HG02943 (cell line): ENCODE measurements around the gene UVRAG.
A peak's percentile ranks its signal among the peaks of the same experiment; 100 is the strongest.
"Not testable (repeated sequence)": the region's sequence is repeated elsewhere in the genome, so short reads cannot be mapped to it uniquely, and the experiment has no call there.

ENCODE experiments used
- ATAC-seq: cut with Tn5 transposase; IDR thresholded peaks from one replicate; pipeline ENCODE4 v1.9.1; 2021; ENCODE audit warnings: mild to moderate bottlenecking, low read depth, moderate library complexity; ENCODE audit not compliant: unreplicated experiment

The UVRAG gene

DNA sequence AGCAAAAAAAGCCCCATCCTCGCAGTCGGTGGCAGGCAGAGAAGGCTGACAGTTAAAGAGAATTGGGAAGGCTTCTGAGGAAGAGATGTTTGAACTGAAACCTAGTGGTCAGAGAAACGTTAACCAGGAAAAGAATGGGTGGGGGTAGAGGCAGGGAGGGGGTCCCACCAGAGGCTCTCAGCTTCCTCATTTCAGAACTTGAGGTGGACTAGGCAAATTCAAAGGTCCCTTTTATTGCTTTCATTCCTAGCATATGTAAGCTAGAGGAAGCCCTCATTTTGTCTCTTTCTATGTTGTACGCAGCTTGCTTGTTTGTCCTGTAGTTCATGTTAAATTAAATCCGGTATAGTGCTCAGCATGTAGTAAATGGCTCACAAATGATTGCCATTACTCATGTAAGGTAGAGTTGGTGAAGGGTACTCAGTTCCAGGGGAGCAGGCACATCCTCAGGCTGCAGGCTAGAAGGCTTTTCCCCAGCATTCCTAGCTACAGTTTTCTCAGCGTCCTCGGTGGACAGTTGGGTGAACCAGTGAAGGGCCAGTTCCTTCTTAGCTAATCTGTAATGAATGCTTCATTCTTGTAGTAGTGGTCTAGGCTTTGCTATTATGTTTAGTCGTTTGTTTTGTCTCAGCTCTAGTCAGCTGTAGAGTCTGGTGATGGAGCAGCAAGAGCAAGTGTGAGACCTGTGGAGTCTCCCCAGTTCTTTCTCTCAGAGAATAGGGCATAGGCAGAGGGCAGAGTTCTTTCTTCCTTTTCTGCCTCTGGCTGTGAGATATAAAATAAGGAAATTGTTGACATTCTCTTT, 58.6 kb downstream of the UVRAG start:
- ATAC-seq = peak; percentile 77

DNA sequence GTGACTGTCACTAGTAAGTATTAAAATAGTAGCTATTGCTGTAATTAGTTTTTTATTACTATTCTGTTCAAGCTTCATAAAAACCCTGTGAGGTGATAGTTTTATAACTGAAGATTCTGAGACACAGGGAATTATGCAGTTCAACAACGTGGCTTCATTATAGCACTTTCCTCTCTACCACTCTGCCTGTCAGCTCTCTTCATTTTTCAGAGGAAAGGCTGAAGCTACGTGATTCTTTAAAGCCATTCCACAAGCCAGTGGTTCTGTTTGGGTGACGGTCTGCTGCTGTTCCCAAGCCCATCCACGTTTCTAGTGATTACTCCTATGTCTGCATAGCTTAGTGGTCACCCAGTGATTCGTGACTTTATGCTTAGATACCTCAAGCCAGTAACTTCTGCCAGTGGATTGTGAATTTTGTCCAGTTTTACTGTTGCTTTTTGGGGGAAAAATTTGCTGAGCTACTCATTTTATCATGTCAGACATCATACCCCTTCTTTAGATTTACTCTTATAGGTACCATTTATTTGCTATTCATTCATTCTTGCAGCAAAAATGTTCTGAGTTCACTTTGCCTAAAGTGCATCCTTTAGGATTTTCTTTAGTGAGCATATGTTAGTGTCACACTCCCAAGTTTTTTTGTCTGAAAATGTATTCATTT, 59.8 kb downstream of the UVRAG start:
- ATAC-seq = no peak

DNA sequence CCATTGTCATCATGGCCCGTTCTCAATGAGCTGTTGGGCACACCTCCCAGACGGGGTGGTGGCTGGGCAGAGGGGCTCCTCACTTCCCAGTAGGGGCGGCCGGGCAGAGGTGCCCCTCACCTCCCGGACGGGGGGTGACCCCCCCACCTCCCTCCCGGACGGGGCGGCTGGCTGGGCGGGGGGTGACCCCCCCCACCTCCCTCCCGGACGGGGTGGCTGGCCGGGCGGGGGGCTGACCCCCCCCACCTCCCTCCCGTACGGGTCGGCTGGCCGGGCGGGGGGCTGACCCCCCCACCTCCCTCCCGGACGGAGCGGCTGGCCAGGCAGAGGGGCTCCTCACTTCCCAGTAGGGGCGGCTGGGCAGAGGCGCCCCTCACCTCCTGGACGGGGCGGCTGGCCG, 62.3 kb downstream of the UVRAG start:
- not testable (repeated sequence) for ATAC-seq

DNA sequence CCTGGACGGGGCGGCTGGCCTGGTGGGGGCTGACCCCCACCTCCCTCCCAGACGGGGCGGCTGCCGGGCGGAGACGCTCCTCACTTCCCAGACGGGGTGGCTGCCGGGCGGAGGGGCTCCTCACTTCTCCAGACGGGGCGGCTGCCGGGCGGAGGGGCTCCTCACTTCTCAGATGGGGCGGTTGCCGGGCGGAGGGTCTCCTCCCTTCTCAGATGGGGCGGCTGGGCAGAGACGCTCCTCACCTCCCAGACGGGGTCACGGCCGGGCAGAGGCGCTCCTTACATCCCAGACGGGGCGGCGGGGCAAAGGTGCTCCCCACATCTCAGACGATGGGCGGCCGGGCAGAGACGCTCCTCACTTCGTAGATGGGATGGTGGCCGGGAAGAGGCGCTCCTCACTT, 62.9 kb downstream of the UVRAG start:
- not testable (repeated sequence) for ATAC-seq

DNA sequence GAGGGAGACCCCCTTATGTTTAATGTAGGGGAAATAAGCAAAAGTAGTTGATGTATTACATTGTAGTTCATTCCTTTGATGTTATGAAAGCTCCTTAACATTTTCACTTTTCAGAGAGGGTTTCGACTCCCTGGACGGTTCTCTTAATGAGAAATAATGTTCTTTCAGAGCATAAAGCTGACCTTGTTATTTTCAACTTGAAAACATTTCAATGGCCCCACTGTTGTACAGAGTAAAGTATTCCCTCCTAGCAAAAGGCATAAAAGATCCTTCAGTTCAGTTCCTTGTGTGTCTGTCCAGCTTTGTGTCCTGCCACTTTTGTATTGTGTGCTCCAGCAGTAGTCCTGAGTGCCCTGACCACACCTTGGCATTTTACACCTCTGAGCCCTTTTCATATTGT, 63.9 kb downstream of the UVRAG start:
- ATAC-seq = no peak

DNA sequence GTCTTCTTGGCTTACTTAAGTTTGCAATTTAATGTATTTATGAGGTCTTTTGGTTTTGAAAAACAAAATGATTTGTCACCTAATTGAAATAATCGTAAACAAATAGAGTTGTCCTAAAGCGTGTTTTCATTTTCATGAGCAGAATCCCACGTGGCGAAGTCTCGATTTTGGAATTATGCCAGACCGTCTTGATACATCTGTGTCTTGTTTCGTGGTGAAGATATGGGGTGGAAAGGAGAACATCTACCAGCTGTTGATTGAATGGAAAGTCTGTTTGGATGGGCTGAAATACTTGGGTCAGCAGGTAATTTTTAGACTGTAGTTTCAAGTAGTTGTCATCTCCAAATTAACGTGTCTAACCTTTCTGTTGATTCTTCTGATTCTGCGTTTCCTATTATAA, 64.7 kb downstream of the UVRAG start:
- ATAC-seq = no peak

DNA sequence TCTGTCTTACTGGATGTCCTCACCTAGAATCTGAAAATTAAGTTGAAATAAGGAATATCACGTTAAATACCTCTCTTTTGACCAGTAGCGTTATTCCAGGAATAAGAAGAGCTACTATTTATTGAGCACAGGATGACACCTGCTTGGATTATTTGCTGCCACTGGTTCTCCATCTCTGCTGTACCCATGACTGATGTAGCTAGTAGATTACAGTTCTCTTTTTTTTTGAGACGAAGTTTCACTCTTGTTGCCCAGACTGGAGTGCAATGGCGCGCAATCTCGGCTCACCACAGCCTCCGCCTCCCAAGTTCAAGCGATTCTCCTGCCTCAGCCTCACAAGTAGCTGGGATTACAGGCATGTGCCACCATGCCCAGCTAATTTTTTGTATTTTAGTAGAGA, 65.3 kb downstream of the UVRAG start:
- ATAC-seq = not testable (repeated sequence)

DNA sequence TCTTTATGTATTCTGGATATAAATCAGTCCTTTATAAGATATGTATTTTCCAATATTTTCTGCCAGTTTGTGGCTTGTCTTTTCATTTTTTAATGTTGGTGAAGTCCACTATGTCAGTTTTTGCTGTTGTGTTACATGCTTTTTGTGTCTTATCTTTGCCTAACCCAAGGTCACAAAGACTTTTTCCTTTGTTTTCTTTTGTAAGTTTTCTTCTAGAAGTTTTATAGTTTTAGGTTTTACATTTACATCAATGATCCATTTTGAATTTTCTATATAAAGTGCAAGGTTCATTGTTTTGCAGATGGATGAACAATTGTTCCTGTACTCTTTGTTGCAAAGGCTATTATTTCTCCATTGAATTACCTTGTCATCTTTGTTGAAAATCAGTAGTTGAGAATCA, 69.3 kb downstream of the UVRAG start:
- ATAC-seq = no peak

DNA sequence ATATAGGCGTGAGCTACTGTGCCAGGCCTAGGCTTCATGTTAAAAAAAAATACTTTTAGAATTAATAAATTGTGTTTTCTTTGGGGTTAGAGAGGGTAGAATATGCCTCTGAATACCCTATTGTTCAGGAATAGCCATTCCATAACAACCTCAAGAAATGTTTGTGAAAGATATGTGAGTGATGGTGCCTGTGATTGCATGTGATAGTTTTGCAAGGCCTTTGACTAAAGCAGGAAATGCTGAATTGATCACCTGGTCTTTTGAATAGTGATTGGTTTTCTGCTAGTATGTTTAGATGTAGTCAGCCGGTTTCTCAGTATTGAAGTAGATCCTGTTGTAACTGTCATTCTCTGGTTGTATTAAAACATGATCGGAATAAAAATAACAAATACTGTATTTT, 73.4 kb downstream of the UVRAG start:
- no peak for ATAC-seq

DNA sequence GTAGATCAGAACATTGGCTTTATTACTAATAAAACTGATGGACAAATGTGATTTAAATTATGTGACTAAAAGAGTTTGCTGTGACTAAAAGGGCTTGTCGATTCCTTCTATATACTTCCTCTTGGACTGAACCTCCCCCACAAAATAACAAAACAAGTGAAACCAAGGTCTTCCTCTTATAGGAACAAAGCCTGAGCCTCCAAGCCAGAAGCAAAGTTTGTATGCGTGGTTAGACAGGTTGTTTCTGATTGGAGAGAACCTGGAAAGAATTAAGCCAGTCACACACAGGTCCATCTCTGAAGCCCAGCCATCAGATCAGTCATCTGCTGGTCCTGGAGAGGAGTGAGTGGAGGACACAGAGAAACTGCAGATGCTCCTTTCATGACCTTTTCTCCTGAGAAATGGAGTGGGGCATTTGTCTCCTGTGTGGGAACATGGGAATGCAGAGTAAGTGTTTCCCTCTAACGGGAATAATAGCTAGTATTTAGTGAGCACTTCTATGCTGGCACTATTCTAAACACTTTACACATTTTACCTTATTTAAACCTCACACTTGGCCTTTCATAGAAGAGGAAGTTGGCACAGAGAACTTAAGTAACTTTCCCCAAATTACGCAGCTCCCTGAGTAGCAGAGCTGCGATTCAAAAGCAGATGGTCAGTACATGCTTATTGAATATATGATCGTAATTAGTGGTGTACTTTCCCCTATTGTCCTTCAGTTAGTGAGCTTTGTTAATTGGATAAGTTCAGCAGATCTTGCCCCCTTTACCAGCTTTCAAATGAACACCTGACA, 77.1 kb downstream of the UVRAG start:
- ATAC-seq = no peak

DNA sequence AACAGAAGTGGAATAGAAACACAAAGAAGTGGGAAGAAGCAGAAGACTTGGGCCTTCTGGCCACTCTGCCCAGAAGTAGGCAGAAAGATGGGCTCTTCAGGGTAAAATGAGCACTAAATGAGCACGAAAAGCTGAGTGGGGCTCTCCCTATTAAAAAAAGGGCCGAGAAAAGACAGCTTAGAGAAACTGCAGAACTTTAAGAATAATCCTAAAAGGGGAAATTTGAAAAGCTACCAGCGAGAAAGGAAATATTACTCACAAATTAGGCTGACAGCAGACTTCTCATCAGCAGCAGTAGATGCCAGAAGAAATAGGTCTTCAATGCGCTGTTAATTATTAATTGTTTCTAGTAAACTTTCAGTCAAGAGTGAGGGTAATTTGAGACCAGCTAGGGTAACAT, 78.2 kb downstream of the UVRAG start:
- no peak for ATAC-seq

DNA sequence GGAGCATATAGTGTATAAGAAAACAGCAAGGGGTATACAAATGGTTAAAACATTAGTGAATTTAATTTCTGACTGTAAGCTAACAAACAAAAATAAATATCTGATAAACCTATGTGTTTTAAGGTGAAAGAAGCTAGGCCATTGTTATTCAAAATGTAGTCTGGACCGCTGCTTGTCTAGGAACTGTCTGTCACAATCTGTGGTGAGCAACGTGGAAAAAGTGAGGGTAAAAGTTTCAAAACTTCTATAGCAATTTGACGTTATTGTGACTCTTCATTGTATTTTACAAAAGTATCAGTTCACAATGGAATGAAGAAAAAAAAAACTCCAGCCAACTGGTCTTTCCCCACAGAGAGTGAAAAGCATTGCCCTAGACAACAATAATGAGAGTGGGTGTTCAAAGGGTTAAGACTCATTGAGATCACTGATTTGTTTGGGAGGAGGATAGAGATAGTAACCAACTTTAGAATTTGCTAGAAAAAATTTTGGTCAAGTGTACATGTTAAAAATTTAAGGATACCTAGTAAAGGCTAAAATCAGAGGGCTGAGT, 79.1 kb downstream of the UVRAG start:
- ATAC-seq = no peak

DNA sequence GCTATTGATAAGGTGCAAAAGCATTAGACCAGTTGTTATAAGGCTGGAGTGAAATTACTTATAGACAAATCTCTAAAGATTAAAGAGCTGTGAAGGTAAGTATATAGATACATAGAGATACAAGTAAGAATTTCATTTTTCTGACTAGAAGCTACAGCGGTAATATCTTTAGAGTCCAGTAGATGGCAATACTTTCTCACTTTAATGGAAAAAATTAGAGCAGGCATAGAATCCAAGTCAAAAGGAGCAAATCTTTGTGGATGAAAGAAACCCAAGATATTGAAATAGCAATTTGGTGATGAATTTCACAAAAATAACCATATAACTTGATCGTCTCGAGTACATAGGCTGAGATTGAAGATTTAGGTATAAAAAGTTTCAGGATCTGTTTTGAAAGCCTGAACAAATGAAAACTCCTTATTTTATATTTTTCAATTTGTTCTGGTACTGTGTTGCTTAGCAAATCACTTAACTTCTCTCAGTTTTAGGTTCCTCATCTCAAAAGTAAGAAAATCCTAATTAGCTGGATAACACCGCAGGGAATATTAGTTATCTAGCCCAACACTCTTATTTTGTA, 81.9 kb downstream of the UVRAG start:
- ATAC-seq = no peak

DNA sequence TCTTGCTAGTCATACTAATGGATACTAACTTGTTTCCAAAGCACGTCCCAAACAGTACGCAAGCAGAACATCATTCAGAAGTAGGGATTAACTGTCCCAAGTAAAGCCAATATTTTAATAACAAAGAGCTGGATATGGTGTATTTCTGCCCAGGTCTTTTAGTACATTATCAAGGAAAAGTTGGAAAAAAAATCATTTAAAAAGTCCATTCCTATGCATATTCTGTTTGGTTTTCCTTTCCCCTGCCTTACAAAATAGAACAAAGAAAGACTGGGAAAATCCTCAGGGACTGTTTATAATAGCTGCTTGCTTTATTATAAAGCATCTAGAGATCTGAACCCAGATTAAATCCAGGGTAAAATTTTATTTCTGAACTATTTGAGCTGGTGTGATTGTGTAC, 83.9 kb downstream of the UVRAG start:
- ATAC-seq = no peak

DNA sequence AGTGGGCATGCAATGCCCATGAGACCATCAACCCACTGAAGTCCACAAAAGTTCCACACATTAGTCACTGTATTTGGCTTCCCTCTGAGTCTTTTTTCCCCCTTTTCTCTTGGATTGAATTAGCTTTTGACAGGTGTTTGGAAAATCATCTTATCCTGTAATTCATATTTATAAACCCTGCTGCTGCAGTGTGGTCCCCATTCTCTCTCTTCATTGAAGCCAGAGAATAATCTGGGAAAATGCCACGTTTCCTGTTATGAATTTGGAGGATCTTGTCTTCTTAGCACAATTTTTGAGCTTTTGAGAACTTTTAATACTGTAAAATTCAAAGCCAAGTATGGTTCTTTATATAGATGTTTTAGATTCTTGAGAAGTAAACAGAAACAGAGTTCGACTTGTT, 84.8 kb downstream of the UVRAG start:
- ATAC-seq = no peak

DNA sequence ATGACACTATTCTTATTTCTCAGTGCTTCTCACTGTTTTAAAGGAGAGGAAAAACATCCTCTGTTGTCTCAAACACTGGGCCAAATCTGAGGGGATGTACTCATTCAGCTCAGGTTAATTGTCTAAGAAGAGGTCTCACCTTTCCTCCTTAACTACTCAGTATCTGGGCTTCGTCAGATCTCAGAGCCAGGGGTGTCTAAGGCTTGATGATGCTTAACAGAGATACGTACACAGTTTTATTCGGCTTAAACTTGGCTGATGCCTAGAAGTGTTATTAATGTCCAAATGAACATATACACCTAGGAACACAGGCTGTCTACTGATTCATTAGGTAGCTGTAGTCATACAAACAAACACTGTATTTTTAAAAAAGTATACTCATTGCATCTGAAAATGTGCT, 85.8 kb downstream of the UVRAG start:
- no peak for ATAC-seq

DNA sequence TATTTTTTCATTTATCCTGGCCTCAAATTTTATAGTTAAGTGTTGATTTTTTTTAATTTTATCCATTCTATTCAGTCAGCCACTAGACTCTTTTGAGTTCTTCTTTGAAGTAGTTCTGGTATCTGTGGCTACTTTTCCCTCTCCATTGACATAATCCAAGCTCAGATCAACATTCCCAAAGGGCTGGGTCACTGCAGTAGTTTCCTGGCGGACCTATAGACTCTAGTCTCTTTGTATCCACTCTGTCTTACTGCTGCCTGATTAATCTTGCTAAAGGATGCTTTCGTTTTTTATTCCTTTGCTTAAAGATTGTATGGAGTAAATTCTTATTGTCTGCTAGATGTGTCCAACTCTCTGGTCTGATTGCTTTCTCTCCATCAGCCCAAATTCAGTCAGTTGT, 87.6 kb downstream of the UVRAG start:
- ATAC-seq = no peak

DNA sequence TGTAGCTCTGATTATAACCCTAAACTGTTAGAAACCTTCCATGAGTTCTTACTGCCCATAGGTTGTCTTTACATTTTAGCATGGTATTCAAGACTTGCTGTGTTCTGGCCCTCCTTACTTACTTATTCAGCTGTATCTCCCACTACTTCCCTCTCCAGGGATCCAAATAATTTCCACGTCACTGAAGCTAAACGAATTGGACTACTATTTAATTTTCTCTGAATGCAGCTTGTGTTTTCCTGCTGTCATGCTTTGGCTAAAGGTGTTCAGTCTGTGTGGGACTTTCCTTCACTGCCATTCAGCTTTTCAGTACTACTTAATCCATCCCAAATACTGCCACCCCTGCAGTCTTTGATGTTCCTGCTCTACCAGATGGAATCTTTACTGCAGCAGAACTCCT, 88.3 kb downstream of the UVRAG start:
- no peak for ATAC-seq

DNA sequence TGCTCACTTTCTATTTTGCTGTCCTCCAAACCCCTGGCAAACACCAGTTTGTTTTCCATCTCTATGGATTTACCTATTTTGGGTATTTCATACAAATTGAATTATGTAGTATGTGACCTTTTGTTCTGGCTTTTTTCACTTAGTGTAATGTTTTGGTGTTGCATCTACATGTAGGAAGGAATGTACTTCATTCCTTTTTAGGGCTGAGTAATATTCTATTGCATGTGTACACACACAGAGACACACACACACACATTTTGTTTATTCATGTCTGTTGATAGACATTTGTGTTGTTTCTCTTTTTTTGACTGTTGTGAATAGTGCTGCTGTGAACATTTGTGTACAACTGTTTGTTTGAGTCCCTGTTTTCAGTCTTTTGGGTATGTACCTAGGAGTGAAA, 90.4 kb downstream of the UVRAG start:
- no peak for ATAC-seq

DNA sequence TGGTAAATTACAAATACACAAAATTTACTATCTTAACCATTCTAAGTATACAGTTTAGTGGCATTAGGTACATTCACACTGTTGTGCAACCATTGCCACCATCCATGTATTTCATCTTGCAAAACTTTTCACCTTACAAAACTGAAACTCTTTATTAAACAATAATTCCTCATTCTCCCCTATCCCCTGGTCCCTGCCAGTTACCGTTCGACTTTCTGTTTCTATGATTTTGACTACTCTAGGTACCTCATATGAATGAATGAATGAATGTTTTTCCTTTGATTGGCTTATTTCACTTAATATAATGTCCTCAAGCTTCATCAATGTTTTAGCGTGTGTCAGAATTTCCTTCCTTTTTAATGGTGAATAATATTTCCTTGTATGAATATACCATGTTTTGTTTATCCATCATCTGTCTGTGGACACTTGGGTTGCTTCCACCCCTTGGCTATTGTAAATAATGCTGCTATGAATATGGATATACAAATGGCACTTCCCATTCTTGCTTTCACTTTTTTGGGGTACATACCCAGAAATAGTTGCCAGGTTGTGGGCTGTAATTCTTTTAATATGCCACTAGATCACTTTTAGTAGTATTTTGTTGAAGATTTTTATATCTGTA, 93.0 kb downstream of the UVRAG start:
- no peak for ATAC-seq
